Eye (tissue), 1 donor: ENCODE results near the gene VMP1.
"Not testable (repeated sequence)": the region's sequence is repeated elsewhere in the genome, so short reads cannot be mapped to it uniquely, and the experiment has no call there.

Experiments used
- DNase-seq: peaks from one replicate; pipeline ENCODE4 v3.0.0-alpha.2; 2015

VMP1 gene

GRCh38 chr17:59756236-59756818 lies 48.9 kb downstream of the VMP1 start:
- DNase-seq, result no peak

GRCh38 chr17:59757043-59757442 lies 49.6 kb downstream of the VMP1 start:
- no peak for DNase-seq

DNA sequence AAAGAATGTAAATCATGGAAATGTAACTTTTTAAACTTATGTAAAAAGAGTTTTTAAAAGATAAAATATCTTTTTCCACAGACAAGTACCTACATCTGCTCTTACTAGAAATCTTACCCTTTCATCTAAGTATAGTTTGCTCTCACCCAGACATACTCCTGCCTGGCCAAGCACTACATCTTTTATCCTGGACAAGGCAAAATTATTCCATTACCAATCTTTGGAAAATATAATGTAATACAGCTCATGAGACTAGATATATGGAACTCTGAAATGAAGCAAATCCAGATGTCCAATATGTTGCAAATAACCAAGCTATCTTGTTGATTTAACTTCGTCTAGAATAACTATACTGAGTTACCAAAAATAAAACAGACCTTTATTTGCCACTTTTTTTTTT lies 50.0 kb downstream of the VMP1 start:
- no peak for DNase-seq

DNA sequence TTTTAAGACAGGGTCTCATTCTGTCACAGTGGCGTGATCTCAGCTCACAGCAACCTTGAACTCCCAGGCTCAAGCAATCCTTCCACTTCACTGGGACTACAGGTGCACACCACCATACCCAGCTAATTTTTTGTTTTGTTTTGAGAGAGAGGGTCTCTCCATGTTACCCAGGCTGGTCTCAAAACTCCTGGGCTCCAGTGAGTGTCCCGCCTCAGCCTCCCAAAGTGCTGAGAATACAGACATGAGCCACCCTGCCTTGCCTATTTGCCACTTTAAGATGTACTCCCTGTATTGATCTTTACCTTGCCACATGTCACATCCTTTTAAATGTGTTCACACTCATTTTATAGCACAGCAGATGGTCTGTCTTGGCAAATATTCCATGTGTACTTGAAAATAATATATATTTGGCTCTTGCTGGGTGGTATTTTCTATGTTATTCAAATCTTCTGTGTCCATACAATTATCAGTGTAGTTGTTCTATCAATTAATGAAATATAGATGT lies 50.5 kb downstream of the VMP1 start:
- DNase-seq, result no peak

GRCh38 chr17:59758998-59759651 lies 51.7 kb downstream of the VMP1 start:
- not testable (repeated sequence) for DNase-seq

GRCh38 chr17:59760160-59760559 lies 52.7 kb downstream of the VMP1 start:
- DNase-seq, result no peak

- DNase-seq, result no peak
Observed at GRCh38 chr17:59761385-59762048, 54.1 kb downstream of the VMP1 start.

- DNase-seq, result no peak
Observed at GRCh38 chr17:59762049-59762823, 54.8 kb downstream of the VMP1 start.

- no peak for DNase-seq
Observed at GRCh38 chr17:59762824-59763374, 55.4 kb downstream of the VMP1 start.

DNA sequence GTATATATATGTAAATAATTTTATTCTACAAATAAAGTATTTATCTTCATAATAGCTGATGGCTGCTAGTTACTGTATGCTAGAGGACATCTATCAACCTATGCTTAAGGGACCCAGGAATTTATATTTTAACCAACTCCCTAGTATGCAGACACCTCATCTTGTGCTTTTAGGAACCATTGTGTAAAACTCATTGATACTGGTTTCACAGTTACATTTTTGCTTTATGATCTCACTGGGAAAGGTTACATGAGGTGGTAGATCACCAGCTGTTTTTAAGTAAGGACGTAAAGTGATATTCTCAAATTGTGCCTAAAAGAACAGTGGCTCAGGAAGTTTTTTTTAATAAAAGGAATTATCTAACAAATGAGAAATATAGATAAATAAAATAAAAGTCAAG lies 56.4 kb downstream of the VMP1 start:
- DNase-seq, result no peak

- DNase-seq, result no peak
Observed at GRCh38 chr17:59764292-59764741, 56.9 kb downstream of the VMP1 start.

DNA sequence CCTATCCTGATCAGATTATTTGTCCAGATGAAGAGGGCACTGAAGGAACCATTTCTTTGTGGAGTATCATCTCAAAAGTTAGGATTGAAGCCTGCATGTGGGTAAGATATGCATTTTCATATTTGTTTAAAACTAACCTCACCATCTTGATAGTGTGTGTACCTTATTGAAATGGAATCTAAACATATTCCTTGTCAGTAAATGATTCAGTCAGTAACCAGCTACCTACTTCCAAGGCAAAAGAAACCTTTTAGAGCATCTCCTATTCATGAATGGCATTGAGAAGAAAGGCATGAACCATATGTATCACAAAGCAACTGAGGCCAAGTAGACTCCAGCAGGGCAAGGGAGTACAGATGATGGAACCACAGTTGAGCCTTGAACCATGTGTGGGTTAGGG lies 57.6 kb downstream of the VMP1 start:
- DNase-seq, result no peak

GRCh38 chr17:59766491-59766890 lies 59.0 kb downstream of the VMP1 start:
- no peak for DNase-seq

DNA sequence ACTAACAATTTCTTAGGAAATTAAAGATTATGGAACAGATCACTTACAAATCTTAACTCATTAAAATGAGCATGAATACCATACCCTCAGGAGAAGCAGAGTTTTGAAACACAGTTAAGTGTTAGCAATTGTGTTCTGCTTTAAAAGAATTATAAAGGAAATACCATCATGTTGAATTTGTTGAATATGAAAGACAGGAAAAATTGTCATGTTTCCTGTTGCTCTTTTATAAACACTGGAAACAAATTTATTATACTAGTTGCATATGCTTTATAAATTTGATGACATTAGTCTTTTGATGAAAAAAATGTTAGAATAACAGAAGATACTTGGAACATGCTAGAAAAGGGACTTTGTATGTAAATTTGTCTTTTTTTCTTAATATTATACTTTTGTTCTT lies 59.7 kb downstream of the VMP1 start:
- DNase-seq, result no peak

GRCh38 chr17:59769887-59770286 lies 62.4 kb downstream of the VMP1 start:
- DNase-seq, result no peak

- DNase-seq, result no peak
Observed at GRCh38 chr17:59771093-59771492, 63.6 kb downstream of the VMP1 start.

GRCh38 chr17:59775786-59776350 lies 68.4 kb downstream of the VMP1 start:
- no peak for DNase-seq

DNA sequence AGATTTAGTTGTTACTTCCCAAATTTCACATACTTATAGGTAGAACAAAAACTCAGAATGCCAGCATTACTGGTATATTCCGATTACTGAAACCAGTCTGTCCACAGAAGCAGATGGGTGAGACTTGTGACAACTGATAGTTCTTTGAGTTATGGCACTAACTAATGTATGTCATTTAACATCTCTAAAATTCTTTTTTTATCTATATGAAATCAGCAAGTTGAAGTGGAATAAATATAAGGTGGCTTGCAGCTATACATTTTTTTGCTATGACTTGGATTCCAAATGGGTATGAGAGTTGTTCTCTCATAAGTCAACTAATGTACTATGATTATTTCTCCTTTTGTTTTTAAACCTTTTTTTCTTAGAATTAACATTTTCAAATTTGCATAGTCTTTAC lies 69.1 kb downstream of the VMP1 start:
- no peak for DNase-seq

GRCh38 chr17:59777033-59777432 lies 69.6 kb downstream of the VMP1 start:
- DNase-seq, result no peak

- DNase-seq, result no peak
Observed at GRCh38 chr17:59778996-59779395, 71.5 kb downstream of the VMP1 start.

DNA sequence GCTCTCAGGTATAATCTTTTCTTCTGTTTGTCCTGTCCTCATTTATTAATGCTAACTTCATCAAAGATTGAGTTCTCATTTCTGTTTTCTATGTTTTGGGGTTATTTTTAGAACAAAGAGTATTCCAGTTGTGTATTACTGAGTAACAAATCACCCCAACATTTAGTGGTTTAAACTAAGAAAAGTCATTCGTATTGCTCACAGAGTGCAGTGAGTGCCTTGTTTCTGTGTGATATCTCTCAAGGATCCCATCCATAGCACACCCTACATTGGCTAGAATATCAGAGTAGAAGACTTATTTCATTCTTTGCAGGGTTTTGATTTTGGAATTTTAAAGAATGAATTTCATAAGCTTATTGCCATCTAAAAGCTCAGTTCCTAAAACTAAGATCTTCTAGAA lies 72.1 kb downstream of the VMP1 start:
- no peak for DNase-seq

- not testable (repeated sequence) for DNase-seq
Observed at GRCh38 chr17:59780548-59780947, 73.1 kb downstream of the VMP1 start.
